WTC11 (cell line): ENCODE measurements around the gene IL4R. TPM values are rescaled to one million over a fixed set of nuclear protein-coding genes. Genes with fewer than 3 reads are reported as not detected.

Source experiments
- ATAC-seq: fragments of 200-7000 bp; cut with Tn5 transposase; 2 replicates; pipeline ENCODE4 v1.10.0; 2021; ENCODE audit warnings: mild to moderate bottlenecking, moderate library complexity
- CTCF ChIA-PET: fragments of 300-600 bp; sonication (Branson Sonifier 250); formaldehyde crosslinking; loops from one replicate; lab custom pipeline; 2021; ENCODE audit warnings: antibody characterized with exemption; lab: Charles Lee
- POLR2A ChIA-PET: fragments of 350-600 bp; sonication (Branson Sonifier 250); formaldehyde crosslinking; loops from one replicate; lab custom pipeline; 2021; ENCODE audit warnings: antibody characterized with exemption; lab: Charles Lee
- DNase-seq: peaks from one replicate; pipeline ENCODE4 v3.0.0; 2021; ENCODE audit warnings: low spot score
- H3K27ac Mint-ChIP-seq: 2 replicates; pipeline ENCODE4 v1.8.0; 2021; ENCODE audit warnings: mixed read lengths
- H3K27me3 Mint-ChIP-seq: 2 replicates; pipeline ENCODE4 v1.8.0; 2021; ENCODE audit warnings: low read depth, mild to moderate bottlenecking, moderate library complexity, mixed read lengths
- H3K36me3 Mint-ChIP-seq: 2 replicates; pipeline ENCODE4 v1.8.0; 2021; ENCODE audit warnings: mixed read lengths
- H3K4me1 Mint-ChIP-seq: 2 replicates; pipeline ENCODE4 v1.8.0; 2022; ENCODE audit warnings: mixed read lengths
- H3K4me3 Mint-ChIP-seq: 2 replicates; pipeline ENCODE4 v1.8.0; 2021; ENCODE audit warnings: mild to moderate bottlenecking, moderate library complexity, mixed read lengths
- H3K9me3 Mint-ChIP-seq: 2 replicates; pipeline ENCODE4 v1.8.0; 2021; ENCODE audit warnings: mixed read lengths
- ARID4B ChIP-seq: sonication (generic); formaldehyde crosslinking; IDR thresholded peaks from 2 replicates; pipeline ENCODE4 v1.8.0; 2023; ENCODE audit warnings: missing genetic modification reagents, mild to moderate bottlenecking, borderline replicate concordance
- E2F5 ChIP-seq: sonication (generic); formaldehyde crosslinking; IDR thresholded peaks from 2 replicates; pipeline ENCODE4 v1.8.1; 2022; ENCODE audit warnings: mild to moderate bottlenecking, moderate library complexity, missing genetic modification reagents
- ERG ChIP-seq: fragments of 250-450 bp; sonication (Bioruptor Pico); IDR thresholded peaks from 2 replicates; pipeline ENCODE4 v1.8.0; 2021; ENCODE audit warnings: mild to moderate bottlenecking
- FOXK1 ChIP-seq: sonication (generic); formaldehyde crosslinking; IDR thresholded peaks from 2 replicates; pipeline ENCODE4 v1.8.0; 2022; ENCODE audit warnings: mild to moderate bottlenecking, moderate library complexity, missing genetic modification reagents
- JAZF1 ChIP-seq: fragments of 250-450 bp; sonication (Bioruptor Pico); IDR thresholded peaks from 2 replicates; pipeline ENCODE4 v1.9.0; 2021; ENCODE audit warnings: moderate library complexity, mild to moderate bottlenecking, inconsistent platforms
- MXD4 ChIP-seq: fragments of 250-450 bp; sonication (Bioruptor Pico); IDR thresholded peaks from 2 replicates; pipeline ENCODE4 v1.8.0; 2021; ENCODE audit warnings: mild to moderate bottlenecking, moderate library complexity, borderline replicate concordance
- NR3C1 ChIP-seq: sonication (generic); formaldehyde crosslinking; conservative IDR thresholded peaks from 2 replicates; pipeline ENCODE4 v1.8.1; 2023; ENCODE audit warnings: low read depth, mild to moderate bottlenecking, missing genetic modification reagents
- OVOL2 ChIP-seq: fragments of 250-450 bp; sonication (Bioruptor Pico); IDR thresholded peaks from 2 replicates; pipeline ENCODE4 v1.9.0; 2021; ENCODE audit warnings: mild to moderate bottlenecking, borderline replicate concordance
- TP53 ChIP-seq: sonication (generic); formaldehyde crosslinking; IDR thresholded peaks from 2 replicates; pipeline ENCODE4 v1.8.1; 2023; ENCODE audit warnings: mild to moderate bottlenecking, missing genetic modification reagents
- ZNF121 ChIP-seq: sonication (generic); formaldehyde crosslinking; IDR thresholded peaks from 2 replicates; pipeline ENCODE4 v1.8.0; 2023; ENCODE audit warnings: missing genetic modification reagents
- total RNA-seq: library from RNA; stranded (reverse); gene quantifications from 3 replicates; pipeline ENCODE4 v1.2.3, GENCODE V29; 2021
- TF ChIP-seq, protein P1 (sequence below): sonication (generic); formaldehyde crosslinking; IDR thresholded peaks from 2 replicates; pipeline ENCODE4 v1.8.1; 2023; ENCODE audit warnings: mild to moderate bottlenecking, missing genetic modification reagents
- TF ChIP-seq, protein P2 (sequence below): sonication (generic); formaldehyde crosslinking; IDR thresholded peaks from 2 replicates; pipeline ENCODE4 v1.8.1; 2023; ENCODE audit warnings: mild to moderate bottlenecking, missing genetic modification reagents
- TF ChIP-seq, protein P3 (sequence below): sonication (generic); formaldehyde crosslinking; conservative IDR thresholded peaks from 2 replicates; pipeline ENCODE4 v1.8.1; 2023; ENCODE audit warnings: mild to moderate bottlenecking, low read depth, missing genetic modification reagents, moderate library complexity
- TF ChIP-seq, protein P4 (sequence below): sonication (generic); formaldehyde crosslinking; IDR thresholded peaks from 2 replicates; pipeline ENCODE4 v1.8.0; 2022; ENCODE audit warnings: mild to moderate bottlenecking, missing genetic modification reagents
- TF ChIP-seq, protein P5 (sequence below): fragments of 250-450 bp; sonication (Bioruptor Pico); IDR thresholded peaks from 2 replicates; pipeline ENCODE4 v2.1.2; 2022; ENCODE audit warnings: mild to moderate bottlenecking, moderate library complexity
- TF ChIP-seq, protein P6 (sequence below): sonication (generic); formaldehyde crosslinking; IDR thresholded peaks from 2 replicates; pipeline ENCODE4 v1.8.0; 2022; ENCODE audit warnings: missing genetic modification reagents

IL4R gene
- total RNA-seq, 1 experiment from 2014 or later, result 28.7 TPM

- TF ChIP-seq, protein P1, sequence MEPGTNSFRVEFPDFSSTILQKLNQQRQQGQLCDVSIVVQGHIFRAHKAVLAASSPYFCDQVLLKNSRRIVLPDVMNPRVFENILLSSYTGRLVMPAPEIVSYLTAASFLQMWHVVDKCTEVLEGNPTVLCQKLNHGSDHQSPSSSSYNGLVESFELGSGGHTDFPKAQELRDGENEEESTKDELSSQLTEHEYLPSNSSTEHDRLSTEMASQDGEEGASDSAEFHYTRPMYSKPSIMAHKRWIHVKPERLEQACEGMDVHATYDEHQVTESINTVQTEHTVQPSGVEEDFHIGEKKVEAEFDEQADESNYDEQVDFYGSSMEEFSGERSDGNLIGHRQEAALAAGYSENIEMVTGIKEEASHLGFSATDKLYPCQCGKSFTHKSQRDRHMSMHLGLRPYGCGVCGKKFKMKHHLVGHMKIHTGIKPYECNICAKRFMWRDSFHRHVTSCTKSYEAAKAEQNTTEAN (CRISPR knock-in tag), result no peak
- TF ChIP-seq ZNF121, result no peak
Measured at GRCh38 chr16:27361987-27362386, 48.2 kb downstream of the IL4R start (continued).

- ATAC-seq, result no peak
- peaks cover 3% of the 10 kb centered on the region; the same call in 1 of the 2 replicates for H3K4me1 Mint-ChIP-seq
- peaks cover 8% of the 10 kb centered on the region; the same call in 1 of the 2 replicates for H3K9me3 Mint-ChIP-seq
- no peak overlapping the region for H3K4me3 Mint-ChIP-seq
- no peak for DNase-seq
- H3K36me3 Mint-ChIP-seq, result peaks cover 23% of the 10 kb centered on the region
- no peak overlapping the region for H3K27ac Mint-ChIP-seq
- ChIA-PET POLR2A (no interaction called here), CTCF (interaction anchor here (0.7 to 2.4 kb wide), 3 partner anchors 125 to 183 kb away, joined by 3 to 11 read pairs (median 6); no protein-coding TSS in a partner anchor)
- H3K27me3 Mint-ChIP-seq, result no peaks in the 10 kb centered on the region
- TF ChIP-seq NR3C1 (CRISPR knock-in tag), result no peak
- TF ChIP-seq FOXK1 (CRISPR knock-in tag), result no peak
- TF ChIP-seq ERG (CRISPR knock-in tag), result no peak
- no peak for TF ChIP-seq OVOL2
- TF ChIP-seq, protein P2, sequence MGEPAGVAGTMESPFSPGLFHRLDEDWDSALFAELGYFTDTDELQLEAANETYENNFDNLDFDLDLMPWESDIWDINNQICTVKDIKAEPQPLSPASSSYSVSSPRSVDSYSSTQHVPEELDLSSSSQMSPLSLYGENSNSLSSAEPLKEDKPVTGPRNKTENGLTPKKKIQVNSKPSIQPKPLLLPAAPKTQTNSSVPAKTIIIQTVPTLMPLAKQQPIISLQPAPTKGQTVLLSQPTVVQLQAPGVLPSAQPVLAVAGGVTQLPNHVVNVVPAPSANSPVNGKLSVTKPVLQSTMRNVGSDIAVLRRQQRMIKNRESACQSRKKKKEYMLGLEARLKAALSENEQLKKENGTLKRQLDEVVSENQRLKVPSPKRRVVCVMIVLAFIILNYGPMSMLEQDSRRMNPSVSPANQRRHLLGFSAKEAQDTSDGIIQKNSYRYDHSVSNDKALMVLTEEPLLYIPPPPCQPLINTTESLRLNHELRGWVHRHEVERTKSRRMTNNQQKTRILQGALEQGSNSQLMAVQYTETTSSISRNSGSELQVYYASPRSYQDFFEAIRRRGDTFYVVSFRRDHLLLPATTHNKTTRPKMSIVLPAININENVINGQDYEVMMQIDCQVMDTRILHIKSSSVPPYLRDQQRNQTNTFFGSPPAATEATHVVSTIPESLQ (CRISPR knock-in tag), result no peak
- TF ChIP-seq, protein P3, sequence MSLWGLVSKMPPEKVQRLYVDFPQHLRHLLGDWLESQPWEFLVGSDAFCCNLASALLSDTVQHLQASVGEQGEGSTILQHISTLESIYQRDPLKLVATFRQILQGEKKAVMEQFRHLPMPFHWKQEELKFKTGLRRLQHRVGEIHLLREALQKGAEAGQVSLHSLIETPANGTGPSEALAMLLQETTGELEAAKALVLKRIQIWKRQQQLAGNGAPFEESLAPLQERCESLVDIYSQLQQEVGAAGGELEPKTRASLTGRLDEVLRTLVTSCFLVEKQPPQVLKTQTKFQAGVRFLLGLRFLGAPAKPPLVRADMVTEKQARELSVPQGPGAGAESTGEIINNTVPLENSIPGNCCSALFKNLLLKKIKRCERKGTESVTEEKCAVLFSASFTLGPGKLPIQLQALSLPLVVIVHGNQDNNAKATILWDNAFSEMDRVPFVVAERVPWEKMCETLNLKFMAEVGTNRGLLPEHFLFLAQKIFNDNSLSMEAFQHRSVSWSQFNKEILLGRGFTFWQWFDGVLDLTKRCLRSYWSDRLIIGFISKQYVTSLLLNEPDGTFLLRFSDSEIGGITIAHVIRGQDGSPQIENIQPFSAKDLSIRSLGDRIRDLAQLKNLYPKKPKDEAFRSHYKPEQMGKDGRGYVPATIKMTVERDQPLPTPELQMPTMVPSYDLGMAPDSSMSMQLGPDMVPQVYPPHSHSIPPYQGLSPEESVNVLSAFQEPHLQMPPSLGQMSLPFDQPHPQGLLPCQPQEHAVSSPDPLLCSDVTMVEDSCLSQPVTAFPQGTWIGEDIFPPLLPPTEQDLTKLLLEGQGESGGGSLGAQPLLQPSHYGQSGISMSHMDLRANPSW, result no peak
- TF ChIP-seq, protein P4, sequence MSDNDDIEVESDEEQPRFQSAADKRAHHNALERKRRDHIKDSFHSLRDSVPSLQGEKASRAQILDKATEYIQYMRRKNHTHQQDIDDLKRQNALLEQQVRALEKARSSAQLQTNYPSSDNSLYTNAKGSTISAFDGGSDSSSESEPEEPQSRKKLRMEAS (CRISPR knock-in tag), result no peak
- no peak for TF ChIP-seq E2F5 (CRISPR knock-in tag)
- TF ChIP-seq TP53 (CRISPR knock-in tag), result no peak
- TF ChIP-seq, protein P5, sequence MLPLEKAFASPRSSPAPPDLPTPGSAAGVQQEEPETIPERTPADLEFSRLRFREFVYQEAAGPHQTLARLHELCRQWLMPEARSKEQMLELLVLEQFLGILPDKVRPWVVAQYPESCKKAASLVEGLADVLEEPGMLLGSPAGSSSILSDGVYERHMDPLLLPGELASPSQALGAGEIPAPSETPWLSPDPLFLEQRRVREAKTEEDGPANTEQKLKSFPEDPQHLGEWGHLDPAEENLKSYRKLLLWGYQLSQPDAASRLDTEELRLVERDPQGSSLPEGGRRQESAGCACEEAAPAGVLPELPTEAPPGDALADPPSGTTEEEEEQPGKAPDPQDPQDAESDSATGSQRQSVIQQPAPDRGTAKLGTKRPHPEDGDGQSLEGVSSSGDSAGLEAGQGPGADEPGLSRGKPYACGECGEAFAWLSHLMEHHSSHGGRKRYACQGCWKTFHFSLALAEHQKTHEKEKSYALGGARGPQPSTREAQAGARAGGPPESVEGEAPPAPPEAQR (CRISPR knock-in tag), result no peak
- TF ChIP-seq ARID4B (CRISPR knock-in tag), result no peak
- TF ChIP-seq JAZF1 (CRISPR knock-in tag), result no peak
- no peak for TF ChIP-seq MXD4 (CRISPR knock-in tag)
- TF ChIP-seq, protein P6, sequence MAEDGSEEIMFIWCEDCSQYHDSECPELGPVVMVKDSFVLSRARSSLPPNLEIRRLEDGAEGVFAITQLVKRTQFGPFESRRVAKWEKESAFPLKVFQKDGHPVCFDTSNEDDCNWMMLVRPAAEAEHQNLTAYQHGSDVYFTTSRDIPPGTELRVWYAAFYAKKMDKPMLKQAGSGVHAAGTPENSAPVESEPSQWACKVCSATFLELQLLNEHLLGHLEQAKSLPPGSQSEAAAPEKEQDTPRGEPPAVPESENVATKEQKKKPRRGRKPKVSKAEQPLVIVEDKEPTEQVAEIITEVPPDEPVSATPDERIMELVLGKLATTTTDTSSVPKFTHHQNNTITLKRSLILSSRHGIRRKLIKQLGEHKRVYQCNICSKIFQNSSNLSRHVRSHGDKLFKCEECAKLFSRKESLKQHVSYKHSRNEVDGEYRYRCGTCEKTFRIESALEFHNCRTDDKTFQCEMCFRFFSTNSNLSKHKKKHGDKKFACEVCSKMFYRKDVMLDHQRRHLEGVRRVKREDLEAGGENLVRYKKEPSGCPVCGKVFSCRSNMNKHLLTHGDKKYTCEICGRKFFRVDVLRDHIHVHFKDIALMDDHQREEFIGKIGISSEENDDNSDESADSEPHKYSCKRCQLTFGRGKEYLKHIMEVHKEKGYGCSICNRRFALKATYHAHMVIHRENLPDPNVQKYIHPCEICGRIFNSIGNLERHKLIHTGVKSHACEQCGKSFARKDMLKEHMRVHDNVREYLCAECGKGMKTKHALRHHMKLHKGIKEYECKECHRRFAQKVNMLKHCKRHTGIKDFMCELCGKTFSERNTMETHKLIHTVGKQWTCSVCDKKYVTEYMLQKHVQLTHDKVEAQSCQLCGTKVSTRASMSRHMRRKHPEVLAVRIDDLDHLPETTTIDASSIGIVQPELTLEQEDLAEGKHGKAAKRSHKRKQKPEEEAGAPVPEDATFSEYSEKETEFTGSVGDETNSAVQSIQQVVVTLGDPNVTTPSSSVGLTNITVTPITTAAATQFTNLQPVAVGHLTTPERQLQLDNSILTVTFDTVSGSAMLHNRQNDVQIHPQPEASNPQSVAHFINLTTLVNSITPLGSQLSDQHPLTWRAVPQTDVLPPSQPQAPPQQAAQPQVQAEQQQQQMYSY (CRISPR knock-in tag), result no peak
Measured at GRCh38 chr16:27362570-27363245, 48.9 kb downstream of the IL4R start.
